ENCODE data around the gene GBA2.
A peak's percentile ranks its signal among the peaks of the same experiment; 100 is the strongest.

GBA2 gene

GRCh38 chr9:35737143-35737542 lies 11.9 kb downstream of the GBA2 start:
- no peak for DNase-seq

- peak; percentile 43 for DNase-seq
These were observed 12.8 kb downstream of the GBA2 start for GRCh38 chr9:35736201-35736633.

GRCh38 chr9:35734096-35734495 lies 14.9 kb downstream of the GBA2 start:
- DNase-seq: no peak

GRCh38 chr9:35732800-35733541 lies 16.1 kb downstream of the GBA2 start:
- DNase-seq: peak; percentile 37

GRCh38 chr9:35732185-35732799 lies 16.7 kb downstream of the GBA2 start, which contains the start of the genes CREB3 and TLN1:
Gene CREB3, plus strand, starts transcription at chr9:35732666. Its CDS starts 107 bp downstream, at chr9:35732773.
Gene TLN1, minus strand, starts transcription at chr9:35732195. Its CDS starts 6,501 bp downstream, at chr9:35725694.
- peak; percentile 96 for DNase-seq

- DNase-seq: no peak
These were observed 17.4 kb downstream of the GBA2 start for GRCh38 chr9:35731415-35732184.

GRCh38 chr9:35730486-35730854 lies 18.6 kb downstream of the GBA2 start:
- no peak for DNase-seq

GRCh38 chr9:35729700-35730485 lies 19.1 kb downstream of the GBA2 start:
- peak; percentile 4 for DNase-seq

GRCh38 chr9:35729101-35729500 lies 19.9 kb downstream of the GBA2 start:
- DNase-seq: no peak

- DNase-seq: no peak
These were observed 20.7 kb downstream of the GBA2 start for GRCh38 chr9:35728041-35728971.

- no peak for DNase-seq
These were observed 21.4 kb downstream of the GBA2 start for GRCh38 chr9:35727676-35728040.

GRCh38 chr9:35726931-35727330 lies 22.1 kb downstream of the GBA2 start:
- DNase-seq: no peak

- DNase-seq: no peak
These were observed 23.7 kb downstream of the GBA2 start for GRCh38 chr9:35725362-35725761.

- no peak for DNase-seq
These were observed 25.1 kb downstream of the GBA2 start for GRCh38 chr9:35723908-35724307.

GRCh38 chr9:35723426-35723825 lies 25.6 kb downstream of the GBA2 start:
- DNase-seq: no peak

GRCh38 chr9:35719546-35719945 lies 29.5 kb downstream of the GBA2 start:
- no peak for DNase-seq

GRCh38 chr9:35718721-35719511 lies 30.1 kb downstream of the GBA2 start:
- DNase-seq: no peak

- DNase-seq: no peak
These were observed 31.7 kb downstream of the GBA2 start for GRCh38 chr9:35717132-35717870.

GRCh38 chr9:35716230-35716629 lies 32.8 kb downstream of the GBA2 start:
- DNase-seq: no peak

- no peak for DNase-seq
These were observed 34.3 kb downstream of the GBA2 start for GRCh38 chr9:35714579-35715252.
